OCI-LY7 (cell line): ENCODE data around the gene FCRL2.

Source experiments
- EZH2phosphoT487 ChIP-seq: fragments of 200-600 bp; sonication (generic); IDR thresholded peaks from 2 replicates; pipeline ENCODE4 v1.6.1; 2018; ENCODE audit warnings: low read depth, borderline replicate concordance, mild to moderate bottlenecking, mixed run types, antibody characterized with exemption, low read length, moderate library complexity, mixed read lengths
- TF ChIP-seq, protein P1 (sequence below): fragments of 200-600 bp; sonication (generic); conservative IDR thresholded peaks from 2 replicates; pipeline ENCODE4 v1.5.1; 2014; ENCODE audit warnings: mild to moderate bottlenecking, antibody characterized with exemption, low read length, moderate library complexity, mixed read lengths

DNA sequence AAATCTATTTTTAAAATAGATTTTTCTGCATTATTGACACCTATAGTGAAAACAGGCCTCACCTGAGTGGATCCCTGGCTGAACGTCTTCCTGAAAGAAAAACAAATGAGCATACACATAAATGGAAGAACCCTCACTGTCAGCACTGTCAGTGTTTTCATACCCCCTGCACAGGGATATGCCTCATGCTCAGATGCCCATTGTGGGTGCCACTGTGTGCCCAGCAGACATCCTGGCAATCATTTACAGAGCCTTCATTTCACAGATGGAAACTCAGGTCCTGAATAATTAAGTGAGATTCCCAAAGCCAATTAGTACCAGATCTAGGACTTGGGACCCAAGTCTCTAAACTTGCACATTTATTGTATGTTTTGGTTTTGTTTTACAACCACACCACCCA lies 23.1 kb upstream of the FCRL2 start:
- TF ChIP-seq, protein P1, sequence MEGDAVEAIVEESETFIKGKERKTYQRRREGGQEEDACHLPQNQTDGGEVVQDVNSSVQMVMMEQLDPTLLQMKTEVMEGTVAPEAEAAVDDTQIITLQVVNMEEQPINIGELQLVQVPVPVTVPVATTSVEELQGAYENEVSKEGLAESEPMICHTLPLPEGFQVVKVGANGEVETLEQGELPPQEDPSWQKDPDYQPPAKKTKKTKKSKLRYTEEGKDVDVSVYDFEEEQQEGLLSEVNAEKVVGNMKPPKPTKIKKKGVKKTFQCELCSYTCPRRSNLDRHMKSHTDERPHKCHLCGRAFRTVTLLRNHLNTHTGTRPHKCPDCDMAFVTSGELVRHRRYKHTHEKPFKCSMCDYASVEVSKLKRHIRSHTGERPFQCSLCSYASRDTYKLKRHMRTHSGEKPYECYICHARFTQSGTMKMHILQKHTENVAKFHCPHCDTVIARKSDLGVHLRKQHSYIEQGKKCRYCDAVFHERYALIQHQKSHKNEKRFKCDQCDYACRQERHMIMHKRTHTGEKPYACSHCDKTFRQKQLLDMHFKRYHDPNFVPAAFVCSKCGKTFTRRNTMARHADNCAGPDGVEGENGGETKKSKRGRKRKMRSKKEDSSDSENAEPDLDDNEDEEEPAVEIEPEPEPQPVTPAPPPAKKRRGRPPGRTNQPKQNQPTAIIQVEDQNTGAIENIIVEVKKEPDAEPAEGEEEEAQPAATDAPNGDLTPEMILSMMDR, result no peak
- TF ChIP-seq EZH2phosphoT487, result no peak
